HCT116 (cell line): ENCODE data around the gene RUVBL1. TPM values are rescaled to one million over a fixed set of nuclear protein-coding genes. Genes with fewer than 3 reads are reported as not detected.

Experiments used
- ATAC-seq: fragments of 200-7000 bp; cut with Tn5 transposase; 2 replicates; pipeline ENCODE4 v1.9.1; 2020; ENCODE audit warnings: mild to moderate bottlenecking, moderate library complexity
- BruUV-seq: library from RNA; stranded (reverse); fragments of 400-500 nt; replicated peaks from 2 replicates; lab custom pipeline; 2021; lab: Mats Ljungman, UMichigan
- CTCF ChIA-PET: fragments of 300-600 bp; sonication (Branson Sonifier 250); formaldehyde crosslinking; loops from one replicate; lab custom pipeline; 2021; ENCODE audit warnings: antibody characterized with exemption; lab: Charles Lee
- POLR2A ChIA-PET: fragments of 300-600, 350-600 bp; sonication (Branson Sonifier 250); formaldehyde crosslinking; loops from one replicate; lab custom pipeline; 2021; ENCODE audit warnings: antibody characterized with exemption; lab: Charles Lee
- RAD21 ChIA-PET, 2 experiments: fragments of 300-600 bp; sonication (Branson Sonifier 250); formaldehyde crosslinking; loops; one replicate each; lab custom pipeline; 2023; ENCODE audit warnings: low total read pairs in 2 of 2; ENCODE audit not compliant: uncharacterized antibody in 2 of 2, unreplicated experiment in 2 of 2, low non-redundant PET in 1 of 2; lab: Charles Lee
- DNase-seq: peaks from one replicate; pipeline ENCODE4 v3.0.0-alpha.2; 2010; ENCODE audit warnings: low read depth, low spot score
- H2AFZ ChIP-seq: fragments of 200-600 bp; shearing (Covaris generic), sonication (generic); 2 replicates; pipeline ENCODE4 v1.6.1; 2017; ENCODE audit warnings: low read depth, mixed run types, mixed read lengths, antibody characterized with exemption, low read length; ENCODE audit not compliant: poor library complexity, severe bottlenecking
- H3K27ac ChIP-seq: 2 replicates; pipeline ENCODE4 v1.5.1; 2012; ENCODE audit warnings: low read depth, low read length
- H3K27me3 ChIP-seq: fragments of 200-600 bp; sonication (generic); 2 replicates; pipeline ENCODE4 v1.6.1; 2016; ENCODE audit warnings: mixed run types, low read length, mixed read lengths; ENCODE audit not compliant: insufficient read depth
- H3K36me3 ChIP-seq, 2 experiments: fragments of 200-500 bp in 1 of 2; fragments of 200-600 bp in 1 of 2; sonication (Bioruptor generic) in 1 of 2; sonication (generic) in 1 of 2; 2 replicates each; pipeline versions ENCODE4 v1.5.1 to v1.6.1; 2014 to 2016; ENCODE audit warnings: low read length in 2 of 2, inconsistent platforms in 1 of 2, mixed read lengths in 1 of 2, mixed run types in 1 of 2; ENCODE audit not compliant: insufficient read depth in 2 of 2, control insufficient read depth in 1 of 2
- H3K4me1 ChIP-seq, 2 experiments: fragments of 200-600 bp in 1 of 2; sonication (generic) in 1 of 2; 2 replicates each; pipeline versions ENCODE4 v1.5.1 to v1.6.1; 2012 to 2017; ENCODE audit warnings: low read length in 2 of 2, inconsistent platforms in 1 of 2, mild to moderate bottlenecking in 1 of 2, mixed read lengths in 1 of 2, mixed run types in 1 of 2, moderate library complexity in 1 of 2; ENCODE audit not compliant: insufficient read depth in 2 of 2, control insufficient read depth in 1 of 2
- H3K4me2 ChIP-seq: fragments of 200-600 bp; sonication (generic); 2 replicates; pipeline ENCODE4 v1.6.1; 2017; ENCODE audit warnings: mixed run types, low read length, mixed read lengths
- H3K4me3 ChIP-seq, 2 experiments: fragments of 200-600 bp in 1 of 2; sonication (generic) in 1 of 2; replicated peaks in 1 of 2; 2 replicates each; pipeline ENCODE4 v1.5.1; 2011 to 2016; ENCODE audit warnings: low read length in 2 of 2, control low read depth in 1 of 2, low read depth in 1 of 2, mild to moderate bottlenecking in 1 of 2, mixed read lengths in 1 of 2, mixed run types in 1 of 2
- H3K79me2 ChIP-seq: fragments of 200-600 bp; sonication (generic); 2 replicates; pipeline ENCODE4 v1.6.1; 2017; ENCODE audit warnings: mild to moderate bottlenecking, mixed run types, low read length, moderate library complexity, mixed read lengths; ENCODE audit not compliant: insufficient read depth
- H3K9ac ChIP-seq: fragments of 200-600 bp; sonication (generic); 2 replicates; pipeline ENCODE4 v1.6.1; 2016; ENCODE audit warnings: low read length, mixed read lengths
- H3K9me2 ChIP-seq: fragments of 200-600 bp; sonication (generic), shearing (Covaris generic); 2 replicates; pipeline ENCODE4 v1.6.1; 2017; ENCODE audit warnings: mixed run types, mild to moderate bottlenecking, moderate library complexity; ENCODE audit not compliant: insufficient read depth
- H3K9me3 ChIP-seq, 2 experiments: fragments of 200-500 bp in 1 of 2; fragments of 200-600 bp in 1 of 2; sonication (Bioruptor generic) in 1 of 2; sonication (generic) in 1 of 2; 2 replicates each; pipeline ENCODE4 v1.6.1; 2014 to 2017; ENCODE audit warnings: low read length in 2 of 2, mixed read lengths in 2 of 2, inconsistent platforms in 1 of 2, low read depth in 1 of 2, mild to moderate bottlenecking in 1 of 2, mixed run types in 1 of 2, moderate library complexity in 1 of 2; ENCODE audit not compliant: control insufficient read depth in 1 of 2, insufficient read depth in 1 of 2
- H4K20me1 ChIP-seq: fragments of 200-600 bp; sonication (generic), shearing (Covaris generic); 2 replicates; pipeline ENCODE4 v1.6.1; 2017; ENCODE audit warnings: mixed run types, mild to moderate bottlenecking, moderate library complexity; ENCODE audit not compliant: insufficient read depth
- ATF3 ChIP-seq: IDR thresholded peaks from 2 replicates; pipeline ENCODE4 v1.6.1; 2012
- CBX3 ChIP-seq: IDR thresholded peaks from 2 replicates; pipeline ENCODE4 v1.6.1; 2012; ENCODE audit warnings: low read depth
- ELF1 ChIP-seq: IDR thresholded peaks from 2 replicates; pipeline ENCODE4 v1.6.1; 2012; ENCODE audit warnings: low read depth, borderline replicate concordance
- FOSL1 ChIP-seq: IDR thresholded peaks from 2 replicates; pipeline ENCODE4 v1.6.1; 2012; ENCODE audit warnings: low read depth
- RAD21 ChIP-seq: IDR thresholded peaks from 2 replicates; pipeline ENCODE4 v1.6.1; 2012; ENCODE audit warnings: low read depth, mild to moderate bottlenecking
- SIN3A ChIP-seq: IDR thresholded peaks from 2 replicates; pipeline ENCODE4 v1.6.1; 2012; ENCODE audit warnings: low read depth
- ZBTB33 ChIP-seq: IDR thresholded peaks from 2 replicates; pipeline ENCODE4 v1.6.1; 2011; ENCODE audit warnings: mild to moderate bottlenecking, low read length, moderate library complexity; ENCODE audit not compliant: insufficient replicate concordance; ENCODE audit errors: extremely low read depth
- ZFX ChIP-seq: fragments of 450-650 bp; IDR thresholded peaks from 2 replicates; pipeline ENCODE4 v1.6.1; 2017
- ZNF274 ChIP-seq: fragments of 200-500 bp; sonication (Bioruptor generic); IDR thresholded peaks from 2 replicates; pipeline ENCODE4 v1.6.1; 2014; ENCODE audit warnings: mild to moderate bottlenecking, low read depth, low read length, inconsistent platforms
- intact Hi-C: fragments of 100-400 bp; cut with micrococcal nuclease; formaldehyde crosslinking; loops from 2 replicates; pipeline ENCODE4 v1.10.0; 2022
- total RNA-seq: library from RNA; stranded (reverse); gene quantifications from one replicate; pipeline ENCODE4 v1.2.1, GENCODE V29; 2021; ENCODE audit not compliant: unreplicated experiment

The RUVBL1 gene
- total RNA-seq, 1 experiment from 2014 or later, result 129 TPM

DNA sequence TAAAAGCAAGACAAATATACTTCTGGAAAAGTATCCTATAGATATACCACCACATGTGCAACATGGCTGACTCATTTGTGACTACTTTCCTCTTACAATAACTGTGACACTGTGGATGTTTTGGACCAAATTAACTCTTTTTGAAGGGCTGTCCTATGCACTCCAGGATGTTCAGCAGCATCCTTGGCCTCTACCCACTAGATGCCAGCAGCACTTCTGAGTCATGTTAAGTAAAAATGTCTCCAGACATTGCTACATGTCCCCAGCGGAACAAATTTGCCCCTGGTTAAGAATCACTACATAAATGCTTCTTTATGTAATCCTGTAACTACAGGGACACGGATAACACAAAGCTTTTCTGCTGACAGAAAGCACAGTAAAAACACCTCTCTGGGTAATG is 32.0 kb downstream of the RUVBL1 start:
- H3K4me3 ChIP-seq, result no peak overlapping the region
- ChIA-PET POLR2A (no interaction called here), RAD21 (no interaction called here), CTCF (no interaction called here)
- peaks cover 6% of the 10 kb centered on the region; the same call in 1 of the 2 replicates for H4K20me1 ChIP-seq
- BruUV-seq, result no TSS peak
- no peaks in the 10 kb centered on the region for H3K9me2 ChIP-seq
- no peak overlapping the region for H3K4me2 ChIP-seq
- H3K27me3 ChIP-seq, result no peaks in the 10 kb centered on the region
- H3K4me1 ChIP-seq, result peaks cover 0 to 4% of the 10 kb centered on the region in 2 experiments; a peak in 1 of 4 replicates
- H3K9me3 ChIP-seq, result no peaks in the 10 kb centered on the region
- TF ChIP-seq SIN3A (no peak), ZBTB33 (no peak), FOSL1 (no peak), ELF1 (no peak), ZNF274 (no peak)
- peaks cover 85% of the 10 kb centered on the region for H3K79me2 ChIP-seq
- no peak overlapping the region for H3K9ac ChIP-seq
- ATAC-seq (no peak), DNase-seq (no peak)
- no peak overlapping the region for H2AFZ ChIP-seq
- intact Hi-C loops, result no loop called here
- no peak overlapping the region for H3K27ac ChIP-seq
- peaks cover 6 to 54% of the 10 kb centered on the region in 2 experiments; a peak in 3 of 4 replicates for H3K36me3 ChIP-seq

DNA sequence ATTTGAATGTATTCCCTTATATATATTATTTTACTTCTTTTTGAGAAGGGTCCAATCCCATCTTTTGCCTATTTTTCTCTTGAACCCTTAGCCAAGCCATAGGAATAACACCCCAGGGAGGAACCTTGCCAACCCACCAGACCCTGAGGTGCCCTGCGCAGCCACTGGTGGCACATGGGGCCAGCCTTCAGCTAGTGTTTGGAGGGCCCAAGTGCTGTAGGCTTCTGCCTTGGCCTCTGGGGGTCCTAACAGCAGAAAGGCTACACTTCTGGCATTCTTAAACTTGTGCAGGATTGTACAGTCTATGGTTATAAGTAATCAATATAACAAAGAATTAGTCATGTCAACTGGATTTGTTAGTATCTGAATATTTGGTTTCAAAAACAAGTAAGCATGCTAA is 34.5 kb downstream of the RUVBL1 start:
- no peaks in the 10 kb centered on the region for H3K27me3 ChIP-seq
- no peaks in the 10 kb centered on the region for H3K9me2 ChIP-seq
- no TSS peak for BruUV-seq
- H3K4me1 ChIP-seq, result no peaks in the 10 kb centered on the region
- peaks cover 12 to 56% of the 10 kb centered on the region in 2 experiments for H3K36me3 ChIP-seq
- ATAC-seq (peak; percentile 54), DNase-seq (no peak)
- CTCF ChIA-PET, result no interaction called here
- no peak overlapping the region for H3K4me2 ChIP-seq
- no peak overlapping the region for H3K27ac ChIP-seq
- H4K20me1 ChIP-seq, result peaks cover 6% of the 10 kb centered on the region; the same call in 1 of the 2 replicates
- no peak overlapping the region for H3K9ac ChIP-seq
- POLR2A ChIA-PET, result no interaction called here
- RAD21 ChIA-PET, result no interaction called here
- intact Hi-C loops, result no loop called here
- H3K4me3 ChIP-seq, result no peak overlapping the region
- TF ChIP-seq SIN3A (no peak), ATF3 (no peak), ELF1 (no peak), ZBTB33 (no peak), ZFX (no peak), CBX3 (no peak), RAD21 (no peak), FOSL1 (no peak)
- TF ChIP-seq, all 23 proteins: peak for 0
- no peaks in the 10 kb centered on the region for H3K9me3 ChIP-seq
- H2AFZ ChIP-seq, result no peak overlapping the region
- H3K79me2 ChIP-seq, result peaks cover 78% of the 10 kb centered on the region
